Astrocyte (in vitro differentiated cells and primary cell): Measurements from ENCODE around the gene SLC66A2.

ENCODE experiments used
- EZH2 ChIP-seq: IDR thresholded peaks from 2 replicates; pipeline ENCODE4 v1.6.1; 2012; ENCODE audit warnings: mild to moderate bottlenecking, low read length, inconsistent platforms; ENCODE audit not compliant: insufficient read depth
- TF ChIP-seq, protein P1 (sequence below): IDR thresholded peaks from 2 replicates; pipeline ENCODE4 v1.5.1; 2011; ENCODE audit warnings: low read depth, mild to moderate bottlenecking, inconsistent platforms, low read length, moderate library complexity; ENCODE audit not compliant: insufficient read depth

DNA sequence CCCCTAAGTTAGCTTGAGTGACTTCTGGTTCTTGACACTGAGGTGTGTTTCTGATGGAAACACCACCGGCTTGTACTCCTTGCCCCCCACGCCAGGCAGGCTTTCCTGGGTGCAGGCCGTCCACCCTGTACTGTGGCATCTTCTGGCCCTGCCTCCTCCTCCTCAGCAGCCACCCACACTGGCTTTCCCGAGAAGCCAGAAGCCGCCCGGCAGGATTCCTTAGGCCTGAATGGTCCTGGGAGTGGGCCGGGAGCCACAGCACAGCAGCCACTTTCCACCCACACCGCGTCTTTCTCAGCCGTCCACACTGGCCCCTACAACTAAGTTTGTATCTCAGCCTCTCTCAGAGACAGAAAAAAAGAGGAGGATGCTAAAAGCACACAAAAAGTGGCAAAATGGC, 10.9 kb upstream of the SLC66A2 start:
- TF ChIP-seq, protein P1, sequence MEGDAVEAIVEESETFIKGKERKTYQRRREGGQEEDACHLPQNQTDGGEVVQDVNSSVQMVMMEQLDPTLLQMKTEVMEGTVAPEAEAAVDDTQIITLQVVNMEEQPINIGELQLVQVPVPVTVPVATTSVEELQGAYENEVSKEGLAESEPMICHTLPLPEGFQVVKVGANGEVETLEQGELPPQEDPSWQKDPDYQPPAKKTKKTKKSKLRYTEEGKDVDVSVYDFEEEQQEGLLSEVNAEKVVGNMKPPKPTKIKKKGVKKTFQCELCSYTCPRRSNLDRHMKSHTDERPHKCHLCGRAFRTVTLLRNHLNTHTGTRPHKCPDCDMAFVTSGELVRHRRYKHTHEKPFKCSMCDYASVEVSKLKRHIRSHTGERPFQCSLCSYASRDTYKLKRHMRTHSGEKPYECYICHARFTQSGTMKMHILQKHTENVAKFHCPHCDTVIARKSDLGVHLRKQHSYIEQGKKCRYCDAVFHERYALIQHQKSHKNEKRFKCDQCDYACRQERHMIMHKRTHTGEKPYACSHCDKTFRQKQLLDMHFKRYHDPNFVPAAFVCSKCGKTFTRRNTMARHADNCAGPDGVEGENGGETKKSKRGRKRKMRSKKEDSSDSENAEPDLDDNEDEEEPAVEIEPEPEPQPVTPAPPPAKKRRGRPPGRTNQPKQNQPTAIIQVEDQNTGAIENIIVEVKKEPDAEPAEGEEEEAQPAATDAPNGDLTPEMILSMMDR: no peak
- TF ChIP-seq EZH2: no peak
